GM18505 (cell line): ENCODE results near the gene DNAJC15.
"Not testable (repeated sequence)": the region's sequence is repeated elsewhere in the genome, so short reads cannot be mapped to it uniquely, and the experiment has no call there.

ENCODE experiments used
- ATAC-seq: cut with Tn5 transposase; IDR thresholded peaks from one replicate; pipeline ENCODE4 v1.9.1; 2021; ENCODE audit not compliant: unreplicated experiment
- POLR2A ChIP-seq: IDR thresholded peaks from 4 replicates; pipeline ENCODE4 v1.6.1; 2011; ENCODE audit warnings: borderline replicate concordance; ENCODE audit not compliant: insufficient read depth, insufficient read length; ENCODE audit errors: extremely low read depth

DNAJC15 gene

DNA sequence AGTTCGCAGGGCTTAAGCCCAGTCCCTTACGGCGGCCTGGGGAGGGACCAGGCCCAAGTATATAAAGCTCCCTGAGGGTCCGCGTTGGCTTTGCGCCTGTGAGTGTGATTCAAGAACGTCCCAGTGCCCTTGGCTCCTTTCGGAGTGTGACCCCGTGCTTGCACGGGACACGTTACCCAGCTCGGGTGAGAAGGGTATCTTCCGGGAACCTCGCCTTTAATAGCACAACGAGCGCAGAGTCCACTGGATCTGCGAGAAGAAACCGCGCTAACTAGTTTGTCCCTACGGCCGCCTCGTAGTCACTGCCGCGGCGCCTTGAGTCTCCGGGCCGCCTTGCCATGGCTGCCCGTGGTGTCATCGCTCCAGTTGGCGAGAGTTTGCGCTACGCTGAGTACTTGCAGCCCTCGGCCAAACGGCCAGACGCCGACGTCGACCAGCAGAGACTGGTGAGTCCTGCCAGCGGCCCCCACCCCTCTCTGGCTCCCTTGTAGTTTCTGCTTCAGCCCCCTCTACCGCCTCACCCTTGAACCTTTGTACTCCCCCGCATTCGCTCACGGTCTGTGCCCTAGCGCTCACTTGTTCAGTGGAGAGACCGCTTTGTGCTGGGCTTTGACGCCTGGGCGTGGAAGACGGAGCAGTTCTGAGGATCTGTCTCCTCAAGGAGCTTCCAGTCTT, at the start of gene DNAJC15:
Gene DNAJC15 (plus strand): TSS at position 298 of the 675 bp plus-strand sequence. CDS start 41 bp downstream, at position 339.
- TF ChIP-seq POLR2A, result peak; percentile 95

DNA sequence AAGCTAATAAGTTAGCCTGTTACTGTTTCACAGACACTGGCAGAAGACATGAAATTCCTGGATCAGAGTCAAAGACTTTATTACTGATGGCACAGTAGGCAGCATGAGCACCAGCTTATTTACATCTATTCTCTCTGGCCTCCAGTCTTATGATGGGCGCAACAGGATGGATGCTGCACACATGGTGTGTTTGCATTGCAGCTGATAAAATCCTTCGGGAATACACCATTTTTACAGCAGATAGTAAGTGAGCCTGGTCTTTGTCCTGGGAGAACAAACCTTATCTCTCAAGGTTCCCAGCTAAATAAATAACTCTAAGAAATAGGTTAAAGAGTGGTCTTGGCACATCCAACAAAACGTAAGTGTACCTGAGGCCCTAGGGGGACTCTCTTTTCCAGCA, 47.3 kb upstream of the DNAJC15 start:
- ATAC-seq, result no peak
- TF ChIP-seq POLR2A, result no peak

More for the DNA sequence above, at the start of gene DNAJC15:
- peak; percentile 83 for ATAC-seq

DNA sequence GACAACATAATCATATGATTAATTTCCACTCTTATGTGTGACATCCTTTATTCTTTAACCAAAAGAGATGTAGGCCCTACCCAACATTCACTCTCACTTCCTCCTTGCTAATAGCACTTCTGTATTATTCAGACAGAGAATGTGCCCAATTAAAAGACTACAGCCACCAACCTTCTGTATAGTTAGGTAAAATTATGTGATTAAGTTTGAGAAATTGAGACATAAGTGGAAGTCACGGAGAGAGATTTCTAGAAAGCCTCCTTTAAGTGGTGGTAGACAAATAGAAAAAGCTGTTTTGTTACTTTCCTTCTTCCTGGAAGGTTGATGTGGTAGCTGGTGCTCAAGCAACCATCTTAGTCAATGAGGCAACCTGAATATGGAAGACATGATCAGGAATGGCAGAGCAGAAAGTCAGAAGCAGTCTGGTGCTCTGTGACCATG, 46.1 kb upstream of the DNAJC15 start:
- ATAC-seq, result no peak
- TF ChIP-seq POLR2A, result no peak

DNA sequence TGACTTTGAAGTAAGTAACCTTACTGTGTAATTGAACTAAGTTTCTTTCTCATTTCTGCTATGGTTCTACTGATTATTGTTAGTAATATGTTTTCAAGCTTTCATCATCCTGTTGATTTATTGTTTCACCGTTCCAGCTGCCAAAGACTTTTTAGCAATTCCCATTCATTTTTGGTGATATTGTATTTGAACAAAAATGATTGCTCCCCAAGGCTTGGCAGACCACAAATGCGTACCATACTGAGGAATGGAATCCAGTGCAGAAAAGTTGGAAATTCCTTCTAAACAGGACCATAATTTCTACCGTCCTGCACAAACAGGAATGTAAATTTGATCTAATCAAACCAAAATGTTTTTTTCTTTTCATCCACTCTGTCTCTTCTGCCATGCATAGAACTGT, 42.1 kb upstream of the DNAJC15 start:
- no peak for ATAC-seq
- no peak for TF ChIP-seq POLR2A

DNA sequence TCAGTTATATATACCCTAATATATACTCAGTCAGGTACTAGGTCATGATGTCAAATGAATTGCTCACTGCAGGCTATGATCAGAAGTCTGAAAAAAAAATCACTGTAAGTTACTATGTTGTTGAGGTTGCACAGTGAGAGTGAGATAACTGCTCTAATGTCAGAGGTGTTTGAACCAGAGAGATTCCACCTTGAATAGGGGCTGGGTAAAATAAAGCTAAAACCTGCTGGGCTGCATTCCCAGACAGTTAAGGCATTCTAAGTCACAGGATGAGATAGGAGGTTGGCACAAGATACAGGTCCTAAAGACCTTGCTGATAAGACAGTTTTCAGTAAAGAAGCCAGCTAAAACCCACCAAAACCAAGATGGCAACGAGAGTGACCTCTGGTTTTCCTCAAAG, 41.5 kb upstream of the DNAJC15 start:
- no peak for TF ChIP-seq POLR2A
- ATAC-seq, result no peak

DNA sequence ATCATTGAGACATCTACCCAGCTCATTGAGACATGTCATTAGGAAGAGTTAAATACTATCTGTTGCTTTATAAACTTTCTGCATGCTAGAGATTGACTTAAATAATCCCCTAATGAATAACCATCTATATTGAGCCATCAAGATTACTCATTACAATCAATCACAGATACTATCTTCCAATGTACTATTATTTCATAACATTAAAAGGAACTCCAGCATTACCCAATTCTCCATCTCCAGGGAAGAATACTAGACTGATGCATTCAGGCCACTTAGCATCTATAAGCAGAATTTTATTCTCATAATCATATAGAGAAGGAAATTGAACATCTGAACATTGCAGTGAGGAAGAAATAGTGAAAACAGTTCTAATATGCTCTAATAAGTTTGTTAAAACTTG, 39.4 kb upstream of the DNAJC15 start:
- no peak for TF ChIP-seq POLR2A
- no peak for ATAC-seq

GRCh38 chr13:42984691-42985090, 38.7 kb upstream of the DNAJC15 start:
- no peak for ATAC-seq
- no peak for TF ChIP-seq POLR2A

DNA sequence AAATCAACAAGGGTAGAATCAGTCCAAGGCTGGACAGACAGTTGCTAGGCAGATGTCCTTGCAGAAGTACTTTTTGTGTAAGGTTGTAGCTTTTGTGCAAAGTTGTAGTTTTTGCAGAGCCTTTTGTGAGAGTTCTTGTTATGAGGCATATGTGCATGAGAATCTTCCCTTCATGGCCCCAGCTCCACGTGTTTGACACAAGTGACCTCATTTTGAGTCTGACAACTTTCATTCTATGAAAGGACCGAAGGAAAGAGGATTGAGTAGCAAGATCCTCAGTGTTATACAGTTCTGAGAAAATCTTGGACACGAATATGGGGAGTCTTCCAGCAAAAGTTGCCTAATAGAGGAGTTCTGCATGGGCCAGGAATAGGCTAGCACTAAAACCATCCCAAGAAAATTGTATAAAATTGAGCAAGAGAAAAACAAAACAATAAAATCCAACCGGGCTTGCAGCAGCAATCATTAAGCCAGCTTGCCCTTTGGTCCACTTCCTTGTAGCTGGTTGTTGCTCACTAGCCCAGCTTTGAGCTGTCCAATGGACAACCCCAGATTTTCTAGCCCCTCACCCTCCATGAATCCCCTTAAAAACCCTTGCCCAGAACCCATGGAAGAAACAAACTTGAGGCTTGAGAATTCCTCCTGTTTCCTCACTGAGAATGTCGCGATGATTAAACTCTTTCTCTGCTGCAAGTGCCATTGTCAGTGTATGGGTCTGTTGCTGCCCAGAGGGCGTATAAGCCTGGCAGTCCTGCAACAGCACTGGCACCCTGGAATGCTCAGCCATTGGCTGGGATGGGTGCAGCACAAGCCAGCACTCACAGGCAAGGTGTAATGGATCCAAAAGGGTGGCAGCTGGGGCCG, 37.8 kb upstream of the DNAJC15 start:
- ATAC-seq, result no peak
- no peak for TF ChIP-seq POLR2A

DNA sequence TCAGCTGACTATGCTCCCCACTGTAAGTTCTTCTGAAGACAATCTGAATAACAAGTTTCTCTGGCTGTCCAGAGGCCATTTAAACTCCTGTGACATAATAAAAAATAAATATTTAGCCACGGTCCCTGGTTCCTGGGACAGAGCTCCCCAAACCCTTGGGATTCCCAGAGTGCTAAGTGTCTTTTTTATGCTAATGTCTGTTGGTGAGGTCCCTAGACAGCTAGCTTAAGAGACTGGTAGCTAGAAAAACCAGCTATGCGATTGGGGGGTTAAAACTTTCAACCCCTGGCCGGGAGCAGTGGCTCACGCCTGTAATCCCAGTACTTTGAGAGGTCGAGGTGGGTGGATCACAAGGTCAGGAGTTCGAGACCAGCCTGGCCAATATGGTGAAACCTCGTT, 37.2 kb upstream of the DNAJC15 start:
- no peak for ATAC-seq
- no peak for TF ChIP-seq POLR2A

GRCh38 chr13:42990291-42991232, 32.8 kb upstream of the DNAJC15 start:
- TF ChIP-seq POLR2A, result no peak
- no peak for ATAC-seq

- not testable (repeated sequence) for ATAC-seq
Measured at GRCh38 chr13:42991233-42991897, 32.0 kb upstream of the DNAJC15 start.

DNA sequence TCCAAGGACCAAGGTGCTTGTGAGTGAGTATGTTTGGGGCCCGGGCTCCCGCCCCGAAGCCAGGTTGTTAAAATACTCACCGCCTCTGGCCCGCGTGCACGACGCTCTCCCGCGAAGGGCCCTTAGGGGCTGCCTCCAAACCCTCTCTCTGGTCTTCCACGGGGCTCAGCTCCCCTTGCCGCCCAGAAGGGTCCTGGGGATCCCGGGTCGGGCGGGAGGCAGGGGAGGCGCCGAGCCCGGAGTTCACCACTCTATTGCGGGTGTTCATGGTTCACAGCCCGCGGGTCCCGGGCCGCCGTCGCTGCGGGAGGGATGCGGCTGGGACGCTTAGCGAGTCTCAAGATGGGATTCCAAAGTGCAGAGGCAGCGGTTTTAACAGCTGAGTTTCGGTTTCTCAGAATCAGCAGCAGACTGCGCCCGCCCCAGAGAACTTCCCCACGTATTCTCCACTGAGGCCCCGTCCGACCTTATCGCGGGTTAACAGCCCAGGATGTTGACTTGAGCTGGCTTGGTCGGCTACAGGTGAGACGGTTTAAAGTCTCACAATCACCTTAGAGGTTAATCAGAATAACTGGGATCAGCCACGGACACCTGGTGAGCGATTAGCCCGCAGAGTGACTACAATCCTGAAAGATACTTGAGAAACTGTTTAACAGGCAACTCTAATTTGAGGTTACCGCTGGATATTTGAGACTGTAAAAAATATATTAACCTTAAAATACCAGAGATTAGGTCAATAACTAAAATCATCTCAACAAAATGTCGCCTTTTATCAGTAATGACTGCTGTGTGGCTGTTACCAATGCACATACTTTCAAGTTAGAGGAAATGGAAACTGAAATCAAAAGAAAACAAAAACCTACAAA, 31.3 kb upstream of the DNAJC15 start, which contains the start of gene EPSTI1:
Gene EPSTI1 (minus strand): TSS at position 344 of the 866 bp plus-strand sequence. CDS start 76 bp downstream, at position 268.
- peak; percentile 71 for ATAC-seq
- peak; percentile 66 for TF ChIP-seq POLR2A
